Activated effector memory CD4-positive, alpha-beta T cell treated with Interleukin-2 at 50 U/mL for 16 hours (primary cell): ENCODE data around the gene SHANK2.
"Not testable (repeated sequence)": the region's sequence is repeated elsewhere in the genome, so short reads cannot be mapped to it uniquely, and the experiment has no call there.

Experiments used
- DNase-seq: peaks from one replicate; pipeline ENCODE4 v3.0.0-alpha.2; 2020

The SHANK2 gene

GRCh38 chr11:71242391-71242790 is 10.0 kb downstream of the SHANK2 start:
- no peak for DNase-seq

DNA sequence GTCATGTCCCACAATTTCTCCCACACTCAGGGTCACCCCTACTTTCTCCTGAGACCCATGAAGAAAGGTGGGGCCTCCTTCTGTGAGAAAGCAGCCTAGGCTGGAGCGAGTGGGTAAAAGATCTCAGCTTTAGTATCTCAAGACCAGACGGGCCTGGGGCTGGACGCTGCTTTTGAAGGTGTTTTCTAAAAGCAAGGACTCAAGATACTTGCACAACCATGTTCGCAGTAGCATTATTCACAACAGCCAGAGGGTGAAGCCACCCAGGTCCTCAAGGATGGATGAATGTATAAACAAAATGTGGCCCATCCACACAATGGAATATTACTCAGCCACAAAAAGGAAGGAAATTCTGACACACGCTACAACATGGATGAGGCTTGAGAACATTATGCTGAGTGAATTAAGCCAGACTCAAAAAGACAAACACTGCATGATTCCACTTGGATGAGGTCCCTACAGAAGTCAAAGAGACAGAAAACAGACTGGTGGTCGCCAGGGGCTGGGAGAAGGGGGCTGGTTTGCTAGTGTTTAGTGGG is 10.6 kb downstream of the SHANK2 start:
- no peak for DNase-seq

- no peak for DNase-seq
Measured at GRCh38 chr11:71240865-71241691, 11.3 kb downstream of the SHANK2 start.

DNA sequence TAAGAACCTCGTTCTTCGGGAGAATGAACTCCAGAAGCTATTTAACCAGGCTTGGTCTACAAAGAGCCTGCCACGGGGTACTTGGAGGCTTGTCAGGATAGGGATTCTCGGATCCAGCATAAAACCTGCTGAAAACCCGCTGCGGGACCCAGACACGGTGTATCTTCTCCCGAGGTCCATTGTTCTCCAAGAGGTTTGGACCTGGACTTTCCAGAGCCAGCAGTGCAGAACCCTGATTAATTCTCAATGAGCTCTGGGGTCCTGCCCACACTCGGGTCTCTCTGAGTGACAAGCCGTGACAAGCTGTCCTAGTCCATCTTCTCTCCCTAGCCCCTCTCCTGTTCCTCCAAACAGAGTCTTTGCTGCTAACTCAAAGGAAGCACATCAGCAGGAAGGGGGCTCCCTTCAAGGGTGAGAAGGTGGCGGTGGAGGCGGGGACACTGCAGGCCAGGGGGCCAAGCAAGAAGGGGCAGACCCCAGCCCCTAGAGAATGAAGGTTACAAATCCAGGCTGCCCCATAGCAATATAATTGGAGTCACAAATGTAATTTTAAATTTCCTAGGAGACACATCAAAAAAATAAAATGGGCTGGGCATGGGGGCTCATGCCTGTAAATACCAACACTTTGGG is 12.2 kb downstream of the SHANK2 start:
- DNase-seq = no peak

DNA sequence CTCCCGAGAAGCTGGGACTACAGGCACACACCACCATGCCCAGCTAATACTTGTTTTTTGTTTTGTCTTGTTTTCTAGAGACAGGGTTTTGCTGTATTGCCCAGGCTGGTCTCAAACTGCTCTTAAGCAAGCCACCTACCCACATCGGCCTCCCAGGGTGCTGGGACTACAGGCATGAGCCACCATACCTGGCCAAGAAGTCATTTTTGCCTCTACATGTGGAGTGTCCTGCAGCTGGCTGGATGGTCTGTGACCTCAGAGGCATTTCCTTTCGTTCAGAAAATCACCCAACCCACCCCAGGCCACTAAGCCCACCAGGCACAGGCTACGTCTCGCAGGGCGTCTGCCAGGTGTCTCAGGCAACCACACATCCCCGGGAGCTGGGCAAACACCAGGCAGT is 12.8 kb downstream of the SHANK2 start:
- DNase-seq = no peak

GRCh38 chr11:71238941-71239340 is 13.4 kb downstream of the SHANK2 start:
- no peak for DNase-seq

DNA sequence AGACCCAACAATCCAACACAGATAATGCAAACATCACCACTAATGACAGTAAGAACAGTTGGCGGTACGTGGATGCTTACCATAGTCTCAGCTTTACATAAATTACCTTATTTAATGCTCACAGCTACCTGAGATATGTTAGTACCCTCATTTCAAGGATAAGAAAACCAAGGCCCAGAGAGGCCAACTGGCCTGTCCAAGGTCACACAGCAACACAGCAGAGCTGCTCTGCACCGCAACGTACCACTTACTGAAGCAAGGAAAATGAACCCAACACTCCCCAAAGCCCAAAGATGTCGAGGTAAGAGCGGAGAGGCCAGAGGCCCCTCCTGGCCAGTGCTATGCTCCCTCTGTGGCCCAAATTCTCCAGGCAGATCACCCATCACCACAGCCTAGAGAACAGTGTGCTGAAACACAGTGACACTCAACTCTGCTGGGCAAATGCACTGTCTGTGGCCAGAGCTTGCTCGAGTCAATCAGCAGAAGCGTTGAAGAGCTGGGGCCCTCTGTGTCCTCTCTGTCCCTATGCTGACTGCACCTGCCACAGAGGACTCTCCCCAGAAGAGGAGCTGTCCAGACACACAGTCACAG is 14.0 kb downstream of the SHANK2 start:
- no peak for DNase-seq

DNA sequence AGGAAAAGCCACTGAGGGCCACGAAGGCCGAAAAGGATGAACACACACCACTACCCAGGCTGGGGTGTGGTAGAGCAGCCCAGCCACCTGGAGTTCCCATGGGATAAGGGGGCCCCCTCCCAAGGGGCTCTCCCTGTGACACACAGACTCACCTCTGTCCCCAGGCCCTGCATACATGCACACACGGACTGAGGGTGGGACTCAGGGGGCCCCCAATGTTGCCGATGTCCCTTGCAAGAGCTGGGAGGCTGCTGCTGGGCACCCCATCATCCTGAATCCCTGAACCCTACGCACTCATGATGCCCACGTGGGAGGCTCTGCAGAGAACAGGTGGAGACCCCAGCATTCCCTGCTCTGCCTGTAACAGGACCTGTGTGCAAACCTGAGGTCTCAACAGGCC is 14.5 kb downstream of the SHANK2 start:
- no peak for DNase-seq

DNA sequence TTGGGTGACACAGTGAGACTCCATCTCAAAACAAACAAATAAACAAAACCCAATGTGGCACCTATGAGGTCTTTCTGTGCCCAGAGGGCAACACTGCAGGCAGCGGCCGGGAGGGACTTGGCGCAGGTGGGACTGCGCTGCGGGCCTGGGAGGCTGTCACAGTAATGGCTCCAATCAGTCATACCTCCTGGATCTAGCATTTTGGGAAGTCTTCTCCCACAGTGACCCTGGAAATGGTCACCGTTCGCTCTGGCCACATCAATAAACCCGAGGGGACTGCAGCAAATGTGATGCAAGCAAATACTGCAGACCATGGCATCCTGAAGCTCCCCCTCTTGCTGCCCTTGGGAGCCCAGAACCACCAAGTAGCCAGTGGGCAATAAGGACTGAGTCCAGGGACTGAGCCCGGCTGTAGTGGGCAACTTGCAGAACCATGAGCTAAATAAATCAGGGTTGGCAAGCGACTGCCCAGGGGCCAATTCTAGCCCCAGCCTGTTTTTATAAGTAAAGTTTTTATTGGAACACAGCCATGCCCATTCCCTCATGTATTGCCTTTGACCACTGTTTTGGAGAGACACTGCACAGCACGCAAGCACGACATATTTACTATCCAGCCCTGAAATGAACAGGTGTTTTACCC is 15.4 kb downstream of the SHANK2 start:
- no peak for DNase-seq

GRCh38 chr11:71235719-71236118 is 16.7 kb downstream of the SHANK2 start:
- no peak for DNase-seq

- DNase-seq = not testable (repeated sequence)
Measured at GRCh38 chr11:71233896-71234852, 18.2 kb downstream of the SHANK2 start.

DNA sequence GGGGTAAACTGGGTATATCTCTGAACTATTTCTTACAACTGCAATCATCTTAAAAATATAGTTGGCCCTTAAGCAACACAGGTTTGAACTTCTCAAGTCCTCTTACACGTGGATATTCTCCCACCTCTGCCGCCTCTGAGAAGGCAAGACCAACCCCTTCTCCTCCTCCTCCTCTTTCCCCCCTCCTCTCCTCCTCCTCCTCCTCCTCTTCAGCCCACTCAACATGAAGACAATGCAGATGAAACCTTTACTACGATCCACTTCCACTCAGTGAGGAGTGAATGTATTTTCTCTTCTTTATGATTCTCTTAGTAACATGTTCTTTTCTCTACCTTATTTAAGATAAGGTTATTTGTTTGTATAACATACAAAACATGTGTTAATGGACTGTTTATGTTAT is 20.0 kb downstream of the SHANK2 start:
- DNase-seq = no peak

DNA sequence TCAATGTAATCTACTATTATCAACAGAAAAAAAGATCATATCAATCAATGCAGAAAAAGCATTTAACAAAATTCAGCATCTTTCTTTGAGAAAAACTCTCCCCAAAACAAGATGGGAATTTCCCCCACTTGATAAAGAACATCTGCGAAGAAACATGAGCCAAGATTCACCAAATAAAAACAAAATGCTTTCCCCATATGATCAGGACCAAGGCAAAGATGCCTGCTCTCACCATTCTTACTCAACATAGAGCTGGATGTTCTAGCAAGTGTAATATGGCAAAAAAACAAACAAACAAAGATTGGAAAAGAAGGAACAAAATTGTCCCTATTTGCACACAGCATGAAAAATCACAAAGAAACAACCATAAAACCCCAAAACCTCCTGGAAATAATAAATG is 23.4 kb downstream of the SHANK2 start:
- no peak for DNase-seq

GRCh38 chr11:71227058-71227659 is 25.2 kb downstream of the SHANK2 start:
- DNase-seq = no peak

DNA sequence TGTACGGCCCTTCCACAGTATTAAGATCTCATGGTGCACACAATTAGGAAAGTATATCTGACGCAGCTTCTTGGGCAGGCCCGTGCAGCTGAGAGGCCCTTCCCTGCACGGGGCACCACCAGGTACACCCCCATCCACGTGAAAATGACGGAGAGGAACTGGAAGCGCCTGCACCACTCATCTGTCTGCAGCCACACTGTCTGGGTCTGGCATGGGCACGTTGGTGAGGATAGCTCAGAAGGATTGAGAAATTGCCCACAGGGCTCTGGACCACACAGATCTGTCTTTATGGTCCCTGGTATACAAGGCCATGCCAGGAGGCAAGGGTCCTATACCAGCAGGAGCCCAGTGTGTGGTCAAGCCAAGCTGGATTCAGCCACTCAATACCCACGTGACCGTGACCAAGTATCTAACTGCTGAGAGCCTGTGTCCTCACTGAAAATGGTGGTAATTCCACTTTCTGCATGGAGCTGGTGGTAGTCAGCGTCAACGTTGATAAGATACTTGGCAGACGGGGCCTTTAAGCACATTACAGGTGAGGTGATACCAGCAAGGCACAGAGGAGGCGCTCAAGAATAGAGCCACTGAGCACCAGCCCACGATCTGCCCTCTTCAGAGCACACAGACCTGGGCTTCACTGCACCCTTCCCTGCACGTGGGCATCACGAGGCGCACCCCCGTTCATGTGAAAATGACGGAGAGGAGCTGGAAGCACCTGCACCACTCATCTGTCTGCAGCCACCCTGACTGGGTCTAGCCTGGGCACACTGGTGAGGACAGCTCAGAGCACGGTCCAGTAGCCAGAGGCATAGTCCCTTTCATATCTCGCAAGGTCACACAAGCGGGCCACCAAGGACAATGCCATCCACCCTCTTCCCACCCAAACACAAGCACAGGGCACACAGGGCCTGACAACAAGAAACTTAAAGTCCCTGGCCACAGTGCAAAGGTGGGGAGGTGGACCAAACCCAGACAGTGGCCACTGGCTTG is 28.4 kb downstream of the SHANK2 start:
- DNase-seq = no peak

GRCh38 chr11:71223081-71223405 is 29.3 kb downstream of the SHANK2 start:
- DNase-seq = no peak

DNA sequence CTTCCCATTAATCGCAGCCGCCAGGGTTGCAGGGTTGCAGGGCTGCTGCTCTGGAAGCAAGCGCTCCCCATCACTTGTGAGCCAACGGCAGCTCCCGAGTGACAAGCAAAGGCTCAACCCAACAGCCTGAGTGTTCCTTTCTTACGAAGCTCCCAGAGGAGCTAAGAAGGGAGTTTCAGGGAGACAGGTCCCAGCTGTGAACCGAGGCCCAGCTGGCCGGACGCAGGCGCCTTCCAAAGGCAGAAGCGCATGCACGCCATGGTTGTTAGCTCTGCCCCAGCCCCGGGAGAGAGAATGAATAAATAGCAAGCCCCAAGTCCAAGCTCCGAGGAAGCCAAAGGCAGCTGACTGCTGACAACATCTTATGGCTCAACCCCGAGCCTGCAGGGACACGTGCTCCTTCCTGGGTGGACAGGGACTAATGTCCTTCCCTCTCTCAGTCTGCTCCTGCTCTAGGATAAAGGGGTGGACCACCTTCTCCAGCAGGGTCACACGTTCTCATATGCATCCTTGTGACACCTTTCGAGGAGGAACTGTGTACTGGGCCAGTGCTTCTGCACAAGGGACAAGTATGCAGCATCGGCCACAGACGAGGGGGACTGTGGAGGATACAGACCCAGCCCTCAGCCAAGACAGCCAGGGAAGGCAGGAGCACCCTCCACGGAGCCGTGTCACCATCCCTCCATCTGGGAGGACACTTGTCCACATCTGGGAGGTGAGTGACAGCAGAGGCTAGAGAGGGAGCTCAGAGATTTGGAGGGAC is 29.9 kb downstream of the SHANK2 start:
- no peak for DNase-seq

DNA sequence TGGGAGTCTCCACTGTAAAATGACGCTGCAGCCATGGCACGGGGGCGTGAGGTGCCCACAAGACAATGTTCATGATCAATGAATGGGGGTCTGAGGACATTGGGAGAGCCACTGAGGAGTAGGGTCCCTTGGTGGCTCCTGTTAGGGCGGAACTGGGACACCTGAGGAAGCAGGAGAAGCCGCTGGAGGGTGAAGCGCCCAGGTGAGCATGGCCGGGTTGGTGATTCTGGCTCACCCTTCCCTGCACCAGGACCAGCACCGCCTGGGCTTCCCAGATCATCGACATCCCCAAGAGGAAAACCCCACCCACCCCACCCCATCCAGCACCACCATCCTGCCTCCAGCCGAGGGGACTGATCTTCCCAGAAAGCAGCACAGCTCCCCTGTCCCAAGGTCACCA is 30.6 kb downstream of the SHANK2 start:
- no peak for DNase-seq

DNA sequence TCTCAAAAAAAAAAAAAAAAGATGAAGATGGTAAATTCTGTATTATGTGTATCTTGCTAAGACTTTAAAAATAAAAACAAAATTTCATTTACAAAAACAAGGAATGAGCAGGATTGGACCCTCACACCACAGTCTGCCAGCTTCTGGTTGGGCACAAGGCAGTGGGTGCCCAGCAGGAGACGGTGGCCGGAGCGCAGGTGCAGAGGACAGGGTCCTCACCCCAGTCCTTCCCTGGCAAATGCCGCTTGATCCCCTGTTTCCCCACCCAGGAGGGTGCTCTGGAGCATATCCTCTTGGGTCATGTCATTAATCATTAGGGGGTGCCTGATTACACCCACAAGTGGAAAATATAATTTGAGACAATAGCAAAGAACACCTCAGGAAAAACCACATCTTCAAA is 31.2 kb downstream of the SHANK2 start:
- DNase-seq = no peak
